HEK293T (cell line): ENCODE measurements around the gene XKRX.
A peak's percentile ranks its signal among the peaks of the same experiment; 100 is the strongest.

Experiments
- CTCF ChIA-PET: fragments of 350-600 bp; formaldehyde crosslinking; extraction: SDS; loops from one replicate; lab custom pipeline; 2021; ENCODE audit warnings: antibody characterized with exemption, inconsistent platforms; lab: Yijun Ruan, JAX
- POLR2A ChIA-PET: fragments of 350-600 bp; formaldehyde crosslinking; extraction: SDS; loops from one replicate; lab custom pipeline; 2020; ENCODE audit warnings: antibody characterized with exemption, inconsistent platforms; lab: Yijun Ruan, JAX
- DNase-seq: peaks from one replicate; pipeline ENCODE4 v3.0.0; 2012; ENCODE audit warnings: mixed read lengths; ENCODE audit errors: extremely low spot score
- ARNT ChIP-seq: fragments of 450-650 bp; IDR thresholded peaks from 2 replicates; pipeline ENCODE4 v1.6.1; 2017; ENCODE audit warnings: mild to moderate bottlenecking
- BHLHE40 ChIP-seq: fragments of 450-650 bp; IDR thresholded peaks from 2 replicates; pipeline ENCODE4 v1.6.1; 2016; ENCODE audit warnings: mild to moderate bottlenecking, moderate library complexity, borderline replicate concordance
- CTBP1 ChIP-seq: fragments of 450-650 bp; IDR thresholded peaks from 2 replicates; pipeline ENCODE4 v1.6.1; 2016; ENCODE audit warnings: borderline replicate concordance
- ELF4 ChIP-seq: fragments of 450-650 bp; IDR thresholded peaks from 2 replicates; pipeline ENCODE4 v1.6.1; 2017; ENCODE audit warnings: antibody characterized with exemption
- FOXA1 ChIP-seq: fragments of 450-650 bp; IDR thresholded peaks from 2 replicates; pipeline ENCODE4 v1.6.1; 2016; ENCODE audit warnings: mild to moderate bottlenecking
- FOXK2 ChIP-seq: fragments of 450-650 bp; IDR thresholded peaks from 2 replicates; pipeline ENCODE4 v1.6.1; 2016; ENCODE audit warnings: mild to moderate bottlenecking
- FOXM1 ChIP-seq: fragments of 450-650 bp; IDR thresholded peaks from 2 replicates; pipeline ENCODE4 v1.6.1; 2017; ENCODE audit warnings: mild to moderate bottlenecking, borderline replicate concordance
- HDGF ChIP-seq: fragments of 450-650 bp; IDR thresholded peaks from 2 replicates; pipeline ENCODE4 v1.6.1; 2017; ENCODE audit warnings: antibody characterized with exemption, borderline replicate concordance
- L3MBTL2 ChIP-seq: fragments of 450-650 bp; conservative IDR thresholded peaks from 2 replicates; pipeline ENCODE4 v1.6.1; 2016; ENCODE audit warnings: mild to moderate bottlenecking
- LEF1 ChIP-seq: fragments of 450-650 bp; IDR thresholded peaks from 2 replicates; pipeline ENCODE4 v1.6.1; 2017; ENCODE audit warnings: mild to moderate bottlenecking, borderline replicate concordance
- NFRKB ChIP-seq: fragments of 450-650 bp; IDR thresholded peaks from 2 replicates; pipeline ENCODE4 v1.6.1; 2016; ENCODE audit warnings: mild to moderate bottlenecking, moderate library complexity
- SP1 ChIP-seq: fragments of 450-650 bp; IDR thresholded peaks from 2 replicates; pipeline ENCODE4 v1.6.1; 2017
- SUZ12 ChIP-seq: fragments of 450-650 bp; IDR thresholded peaks from 2 replicates; pipeline ENCODE4 v1.6.1; 2016; ENCODE audit warnings: mild to moderate bottlenecking
- TARDBP ChIP-seq: fragments of 450-650 bp; IDR thresholded peaks from 2 replicates; pipeline ENCODE4 v1.6.1; 2016
- ZNF384 ChIP-seq: fragments of 450-650 bp; IDR thresholded peaks from 2 replicates; pipeline ENCODE4 v1.6.1; 2016
- TF ChIP-seq, protein P1 (sequence below): fragments of 450-650 bp; IDR thresholded peaks from 2 replicates; pipeline ENCODE4 v1.6.1; 2016

The XKRX gene

DNA sequence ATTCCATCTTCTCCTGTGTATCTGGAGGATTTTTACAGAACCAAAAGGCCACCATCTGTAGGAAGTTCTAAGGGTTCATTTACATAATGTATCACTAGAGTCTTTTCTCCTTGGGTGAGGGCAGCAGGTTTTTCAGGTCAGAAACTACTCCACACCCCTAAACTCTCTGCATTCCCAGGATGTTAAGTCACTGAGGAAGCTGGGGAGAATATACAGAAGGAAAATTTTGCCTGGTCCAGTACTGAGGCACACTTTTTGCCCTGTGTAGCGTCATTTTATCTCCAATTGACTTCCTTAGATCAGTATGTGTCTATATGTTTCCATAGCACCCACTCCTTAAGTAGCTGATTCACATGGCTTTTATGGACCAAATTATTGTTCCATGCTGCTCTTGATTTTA lies 17.0 kb downstream of the XKRX start:
- POLR2A ChIA-PET = no interaction called here
- CTCF ChIA-PET = no interaction called here
- no peak for DNase-seq
- TF ChIP-seq CTBP1 (no peak), LEF1 (no peak), ARNT (no peak), FOXK2 (no peak), ELF4 (no peak), FOXA1 (no peak), SUZ12 (no peak), SP1 (no peak), HDGF (no peak), NFRKB (no peak)
- TF ChIP-seq, protein P1, sequence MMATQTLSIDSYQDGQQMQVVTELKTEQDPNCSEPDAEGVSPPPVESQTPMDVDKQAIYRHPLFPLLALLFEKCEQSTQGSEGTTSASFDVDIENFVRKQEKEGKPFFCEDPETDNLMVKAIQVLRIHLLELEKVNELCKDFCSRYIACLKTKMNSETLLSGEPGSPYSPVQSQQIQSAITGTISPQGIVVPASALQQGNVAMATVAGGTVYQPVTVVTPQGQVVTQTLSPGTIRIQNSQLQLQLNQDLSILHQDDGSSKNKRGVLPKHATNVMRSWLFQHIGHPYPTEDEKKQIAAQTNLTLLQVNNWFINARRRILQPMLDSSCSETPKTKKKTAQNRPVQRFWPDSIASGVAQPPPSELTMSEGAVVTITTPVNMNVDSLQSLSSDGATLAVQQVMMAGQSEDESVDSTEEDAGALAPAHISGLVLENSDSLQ = no peak

GRCh38 chrX:100905620-100906019 lies 23.1 kb downstream of the XKRX start:
- ChIA-PET POLR2A (no interaction called here), CTCF (interaction anchor here (0.6 kb wide), 1 partner anchor 11 kb away, joined by 3 read pairs; no protein-coding TSS in a partner anchor)
- DNase-seq = no peak

DNA sequence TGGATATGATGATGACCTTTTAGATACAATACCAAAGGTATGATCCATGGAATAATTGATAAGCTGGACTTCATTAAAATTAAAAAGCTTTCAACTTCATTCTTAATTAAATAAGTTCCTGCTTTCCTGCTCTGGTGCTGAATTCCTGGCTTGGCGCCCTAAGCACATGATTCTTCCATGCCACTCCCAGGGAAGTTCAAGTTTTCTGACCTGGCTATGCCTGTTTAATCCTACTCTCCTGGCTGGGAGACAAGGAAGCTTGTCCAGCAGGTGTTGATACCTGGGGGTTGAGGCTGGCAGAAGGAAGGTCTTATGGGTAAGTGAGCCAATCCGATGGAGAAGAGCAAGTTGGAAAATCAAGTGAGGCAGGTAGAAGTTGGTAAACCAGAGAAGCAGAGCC lies 24.3 kb downstream of the XKRX start:
- ChIA-PET POLR2A (no interaction called here), CTCF (no interaction called here)
- DNase-seq = no peak
- TF ChIP-seq FOXA1 (no peak), SUZ12 (no peak), SP1 (no peak), ZNF384 (no peak), CTBP1 (no peak), HDGF (no peak), ELF4 (no peak), ARNT (no peak), NFRKB (no peak), FOXK2 (no peak)
- TF ChIP-seq, protein P1 = no peak

More at GRCh38 chrX:100905620-100906019, 23.1 kb downstream of the XKRX start:
- TF ChIP-seq FOXK2 = no peak

GRCh38 chrX:100895365-100896075 lies 33.2 kb downstream of the XKRX start:
- peak; percentile 49 for DNase-seq
- ChIA-PET POLR2A (no interaction called here), CTCF (interaction anchor here (0.7 to 1.2 kb wide), 2 partner anchors 30 to 392 kb away, joined by 3 read pairs; no protein-coding TSS in a partner anchor)
- TF ChIP-seq BHLHE40 (no peak), ARNT (no peak), ZNF384 (no peak), L3MBTL2 (no peak), SP1 (no peak), FOXK2 (no peak), FOXM1 (no peak), FOXA1 (no peak), NFRKB (no peak), CTBP1 (no peak), HDGF (no peak), LEF1 (no peak), TARDBP (no peak), ELF4 (no peak), SUZ12 (no peak)
- TF ChIP-seq, protein P1 = no peak

DNA sequence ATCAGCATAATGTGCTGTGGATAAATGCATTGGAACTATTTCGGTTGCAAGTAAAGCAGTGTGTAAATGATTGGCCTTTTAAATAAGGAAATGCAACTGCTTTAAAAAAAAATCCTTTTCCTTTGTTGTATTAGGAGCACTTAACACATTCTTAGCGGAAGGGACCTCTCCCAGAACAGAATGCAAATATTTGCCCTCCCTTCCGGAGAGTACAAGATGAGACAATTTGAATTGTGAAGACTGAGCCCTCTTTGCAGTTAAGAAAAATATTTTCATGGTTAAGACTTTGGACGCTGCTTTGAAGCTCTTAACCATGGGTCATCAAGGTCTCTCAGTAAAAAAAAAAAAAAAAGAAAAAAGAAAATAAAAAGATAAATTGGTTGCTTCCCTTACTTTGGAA lies 45.1 kb downstream of the XKRX start:
- TF ChIP-seq CTBP1 (no peak), L3MBTL2 (no peak), FOXM1 (no peak), TARDBP (no peak), BHLHE40 (no peak), HDGF (no peak), NFRKB (no peak), ELF4 (no peak), SUZ12 (no peak), FOXK2 (no peak), LEF1 (no peak), FOXA1 (no peak), ZNF384 (no peak), SP1 (no peak), ARNT (no peak)
- TF ChIP-seq, protein P1 = no peak
- DNase-seq = no peak
- ChIA-PET POLR2A (no interaction called here), CTCF (no interaction called here)

DNA sequence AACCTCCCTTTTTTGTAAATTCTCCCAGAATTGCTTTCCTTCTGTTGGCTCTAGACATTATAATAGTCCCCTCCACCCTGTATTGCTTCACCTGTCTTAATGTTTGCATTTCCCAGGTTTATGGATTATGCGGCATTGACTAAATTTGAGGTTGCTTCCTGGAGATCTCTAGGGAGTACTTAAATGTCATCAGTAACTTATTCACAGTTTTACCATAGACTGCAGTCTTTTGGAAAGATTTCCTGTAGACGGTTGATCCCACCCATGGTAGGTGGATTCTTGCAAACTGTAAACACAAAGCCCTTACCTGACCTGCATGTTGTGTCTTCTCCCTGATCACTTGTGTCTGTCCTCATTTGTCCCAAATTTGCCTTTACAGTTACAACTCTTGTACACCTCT lies 48.3 kb downstream of the XKRX start:
- TF ChIP-seq HDGF = no peak
- no peak for TF ChIP-seq FOXK2
- TF ChIP-seq, protein P1 = no peak
- TF ChIP-seq CTBP1 = no peak
- TF ChIP-seq SP1 = no peak
- no peak for TF ChIP-seq BHLHE40
- TF ChIP-seq NFRKB = no peak
- TF ChIP-seq ZNF384 = no peak
- no peak for TF ChIP-seq L3MBTL2
- no peak for TF ChIP-seq FOXM1
- no peak for TF ChIP-seq ELF4
- TF ChIP-seq ARNT = no peak
- TF ChIP-seq LEF1 = no peak
- POLR2A ChIA-PET = no interaction called here
- DNase-seq = no peak
- CTCF ChIA-PET = no interaction called here
